Panc1 (cell line): ENCODE results near the gene PDZD2.

Source experiments
- POLR2AphosphoS5 ChIP-seq: IDR thresholded peaks from 2 replicates; pipeline ENCODE4 v1.6.1; 2012; ENCODE audit warnings: mild to moderate bottlenecking, low read depth, low read length, moderate library complexity
- SIN3A ChIP-seq: IDR thresholded peaks from 2 replicates; pipeline ENCODE4 v1.6.1; 2012; ENCODE audit warnings: low read depth, mild to moderate bottlenecking, low read length, moderate library complexity, borderline replicate concordance; ENCODE audit not compliant: insufficient read depth
- TCF7L2 ChIP-seq: IDR thresholded peaks from 2 replicates; pipeline ENCODE4 v1.6.1; 2011; ENCODE audit warnings: mild to moderate bottlenecking, low read depth, low read length, inconsistent platforms
- TF ChIP-seq, protein P1 (sequence below): fragments of 450-650 bp; IDR thresholded peaks from 2 replicates; pipeline ENCODE4 v1.5.1; 2017; ENCODE audit warnings: mild to moderate bottlenecking
- TF ChIP-seq, protein P2 (sequence below), 2 experiments: IDR thresholded peaks; 2 replicates each; pipeline ENCODE4 v1.6.1; 2011 to 2012; ENCODE audit warnings: low read depth in 2 of 2, control low read depth in 1 of 2, low read length in 1 of 2, mild to moderate bottlenecking in 1 of 2, moderate library complexity in 1 of 2; ENCODE audit not compliant: insufficient read depth in 1 of 2

DNA sequence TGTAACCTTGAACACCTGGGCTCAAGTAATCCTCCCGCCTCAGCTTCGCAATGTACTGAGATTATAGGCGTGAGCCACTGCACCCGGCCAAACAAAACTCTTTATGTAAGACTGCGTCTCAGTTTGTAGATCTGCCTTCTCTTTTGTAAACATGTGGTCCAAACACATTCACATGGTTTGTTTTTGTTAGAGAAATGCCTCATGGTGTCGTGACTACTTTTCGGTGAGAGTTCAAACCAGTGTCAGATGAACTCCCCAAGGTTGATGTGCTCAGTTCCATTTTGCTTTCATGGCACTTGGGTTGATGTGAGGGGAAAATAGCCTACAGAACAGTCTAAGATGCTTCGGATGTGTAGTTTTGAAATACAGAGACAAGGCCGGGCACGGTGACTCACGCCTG lies 303.6 kb downstream of the PDZD2 start:
- TF ChIP-seq, protein P1, sequence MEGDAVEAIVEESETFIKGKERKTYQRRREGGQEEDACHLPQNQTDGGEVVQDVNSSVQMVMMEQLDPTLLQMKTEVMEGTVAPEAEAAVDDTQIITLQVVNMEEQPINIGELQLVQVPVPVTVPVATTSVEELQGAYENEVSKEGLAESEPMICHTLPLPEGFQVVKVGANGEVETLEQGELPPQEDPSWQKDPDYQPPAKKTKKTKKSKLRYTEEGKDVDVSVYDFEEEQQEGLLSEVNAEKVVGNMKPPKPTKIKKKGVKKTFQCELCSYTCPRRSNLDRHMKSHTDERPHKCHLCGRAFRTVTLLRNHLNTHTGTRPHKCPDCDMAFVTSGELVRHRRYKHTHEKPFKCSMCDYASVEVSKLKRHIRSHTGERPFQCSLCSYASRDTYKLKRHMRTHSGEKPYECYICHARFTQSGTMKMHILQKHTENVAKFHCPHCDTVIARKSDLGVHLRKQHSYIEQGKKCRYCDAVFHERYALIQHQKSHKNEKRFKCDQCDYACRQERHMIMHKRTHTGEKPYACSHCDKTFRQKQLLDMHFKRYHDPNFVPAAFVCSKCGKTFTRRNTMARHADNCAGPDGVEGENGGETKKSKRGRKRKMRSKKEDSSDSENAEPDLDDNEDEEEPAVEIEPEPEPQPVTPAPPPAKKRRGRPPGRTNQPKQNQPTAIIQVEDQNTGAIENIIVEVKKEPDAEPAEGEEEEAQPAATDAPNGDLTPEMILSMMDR: no peak
- TF ChIP-seq POLR2AphosphoS5 (no peak), TCF7L2 (no peak), SIN3A (no peak)
- TF ChIP-seq, protein P2, sequence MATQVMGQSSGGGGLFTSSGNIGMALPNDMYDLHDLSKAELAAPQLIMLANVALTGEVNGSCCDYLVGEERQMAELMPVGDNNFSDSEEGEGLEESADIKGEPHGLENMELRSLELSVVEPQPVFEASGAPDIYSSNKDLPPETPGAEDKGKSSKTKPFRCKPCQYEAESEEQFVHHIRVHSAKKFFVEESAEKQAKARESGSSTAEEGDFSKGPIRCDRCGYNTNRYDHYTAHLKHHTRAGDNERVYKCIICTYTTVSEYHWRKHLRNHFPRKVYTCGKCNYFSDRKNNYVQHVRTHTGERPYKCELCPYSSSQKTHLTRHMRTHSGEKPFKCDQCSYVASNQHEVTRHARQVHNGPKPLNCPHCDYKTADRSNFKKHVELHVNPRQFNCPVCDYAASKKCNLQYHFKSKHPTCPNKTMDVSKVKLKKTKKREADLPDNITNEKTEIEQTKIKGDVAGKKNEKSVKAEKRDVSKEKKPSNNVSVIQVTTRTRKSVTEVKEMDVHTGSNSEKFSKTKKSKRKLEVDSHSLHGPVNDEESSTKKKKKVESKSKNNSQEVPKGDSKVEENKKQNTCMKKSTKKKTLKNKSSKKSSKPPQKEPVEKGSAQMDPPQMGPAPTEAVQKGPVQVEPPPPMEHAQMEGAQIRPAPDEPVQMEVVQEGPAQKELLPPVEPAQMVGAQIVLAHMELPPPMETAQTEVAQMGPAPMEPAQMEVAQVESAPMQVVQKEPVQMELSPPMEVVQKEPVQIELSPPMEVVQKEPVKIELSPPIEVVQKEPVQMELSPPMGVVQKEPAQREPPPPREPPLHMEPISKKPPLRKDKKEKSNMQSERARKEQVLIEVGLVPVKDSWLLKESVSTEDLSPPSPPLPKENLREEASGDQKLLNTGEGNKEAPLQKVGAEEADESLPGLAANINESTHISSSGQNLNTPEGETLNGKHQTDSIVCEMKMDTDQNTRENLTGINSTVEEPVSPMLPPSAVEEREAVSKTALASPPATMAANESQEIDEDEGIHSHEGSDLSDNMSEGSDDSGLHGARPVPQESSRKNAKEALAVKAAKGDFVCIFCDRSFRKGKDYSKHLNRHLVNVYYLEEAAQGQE (IDR thresholded peaks at IDR 0.05; ENCODE audit: insufficient read depth in 1 of 2, low read depth in 2 of 2, low read length in 1 of 2): no peak
